A549 treated with RU486 at 1 μM for 4 hours (cell line): ENCODE measurements around the gene ETDC. TPM values are rescaled to one million over a fixed set of nuclear protein-coding genes. Genes with fewer than 3 reads are reported as not detected.

Experiments used
- total RNA-seq: library from RNA; stranded (reverse); fragments of 200-300 nt; extraction: Qiagen RNA extraction; gene quantifications from 5 replicates; pipeline ENCODE4 v1.2.3, GENCODE V29; 2022; ENCODE audit warnings: low read depth

ETDC gene
- total RNA-seq, result not detected in 5 replicates

DNA sequence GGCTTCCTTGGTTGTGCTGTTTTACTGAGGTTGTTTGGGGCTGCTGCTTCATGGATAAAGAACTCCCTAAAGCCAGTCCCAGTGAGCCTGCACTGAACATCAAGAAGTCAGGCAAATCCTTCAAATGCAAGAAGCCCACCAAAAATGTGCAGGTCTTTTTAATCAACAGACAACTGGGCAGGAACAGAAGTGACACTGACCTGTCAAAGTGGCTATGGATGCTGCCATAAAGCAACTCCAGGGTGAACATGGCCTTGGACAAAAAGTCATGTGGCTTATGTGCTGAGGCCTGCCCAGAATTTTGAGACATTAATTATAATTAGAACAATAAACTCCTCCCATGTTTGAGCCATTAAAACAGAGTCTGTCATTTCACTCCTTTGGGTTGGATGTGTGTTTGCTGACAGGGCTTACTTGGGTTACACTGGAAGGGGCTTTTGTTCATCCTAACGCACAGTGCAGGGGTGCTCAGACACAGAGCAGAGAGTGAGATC is at the start of gene ETDC:
TSS of gene ETDC (plus strand) at position 51 of the 494 bp plus-strand sequence. CDS start at position 51, 0 bp downstream.

Other genes with a start within 250 kb of the ETDC start
- 0.05 to 0.18 TPM (median 0.08 TPM) in 3 of 5 replicates, not detected in the others for gene SMIM10L2B, start 210.8 kb upstream of the ETDC start, total RNA-seq
- not detected in 5 replicates for gene ETDB, start 189.0 kb upstream of the ETDC start, total RNA-seq
- gene CT55, start 138.1 kb upstream of the ETDC start, total RNA-seq, result not detected in 5 replicates
- not detected in 5 replicates for gene ETDA, start 57.4 kb upstream of the ETDC start, total RNA-seq
- 2.8 to 3.7 TPM (median 3.5 TPM) in 5 replicates for gene ZNF75D, start 34.6 kb downstream of the ETDC start, total RNA-seq
- gene ZNF449, start 35.3 kb downstream of the ETDC start, total RNA-seq, result 1.3 to 4.0 TPM (median 3.9 TPM) in 5 replicates
- 0.15 to 0.24 TPM (median 0.19 TPM) in 5 replicates for gene SMIM10L2A, start 112.5 kb downstream of the ETDC start, total RNA-seq
- 0.07 to 0.15 TPM (median 0.11 TPM) in 4 of 5 replicates, not detected in the other for gene INTS6L, start 211.2 kb downstream of the ETDC start, total RNA-seq